DMS 273 treated with DMSO at 0.1 percent for 48 hours (cell line): Measurements from ENCODE around the gene FBN3.

Experiments
- DNase-seq: peaks from one replicate; lab custom pipeline; 2025; lab: John Stamatoyannopoulos, UW

Gene FBN3

GRCh38 chr19:8089664-8090601 lies 59.5 kb downstream of the FBN3 start:
- no peak for DNase-seq

- DNase-seq = no peak
Measured at GRCh38 chr19:8088752-8089663, 60.4 kb downstream of the FBN3 start.

- no peak for DNase-seq
Measured at GRCh38 chr19:8087876-8088275, 61.5 kb downstream of the FBN3 start.

DNA sequence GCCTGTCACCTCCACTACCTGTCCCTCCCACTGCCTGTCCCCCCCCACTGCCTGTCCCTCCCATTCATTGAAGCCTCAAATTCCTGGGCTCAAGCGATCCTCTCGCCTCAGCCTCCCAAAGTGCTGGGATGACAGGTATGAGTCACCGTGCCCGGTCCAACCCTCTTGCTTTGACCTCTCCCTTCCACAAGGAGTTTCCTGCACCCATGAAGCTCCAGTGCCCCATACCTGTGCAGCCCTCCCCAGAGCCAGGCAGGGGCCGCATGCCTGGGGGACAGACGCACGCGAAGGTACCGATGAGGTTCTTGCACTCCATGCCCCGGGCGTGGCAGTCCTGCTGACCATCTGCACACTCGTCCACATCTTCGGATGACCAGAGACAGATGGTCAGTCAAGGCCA lies 62.5 kb downstream of the FBN3 start:
- no peak for DNase-seq

GRCh38 chr19:8085598-8086408 lies 63.6 kb downstream of the FBN3 start:
- DNase-seq = no peak

- DNase-seq = no peak
Measured at GRCh38 chr19:8084152-8084551, 65.2 kb downstream of the FBN3 start.

DNA sequence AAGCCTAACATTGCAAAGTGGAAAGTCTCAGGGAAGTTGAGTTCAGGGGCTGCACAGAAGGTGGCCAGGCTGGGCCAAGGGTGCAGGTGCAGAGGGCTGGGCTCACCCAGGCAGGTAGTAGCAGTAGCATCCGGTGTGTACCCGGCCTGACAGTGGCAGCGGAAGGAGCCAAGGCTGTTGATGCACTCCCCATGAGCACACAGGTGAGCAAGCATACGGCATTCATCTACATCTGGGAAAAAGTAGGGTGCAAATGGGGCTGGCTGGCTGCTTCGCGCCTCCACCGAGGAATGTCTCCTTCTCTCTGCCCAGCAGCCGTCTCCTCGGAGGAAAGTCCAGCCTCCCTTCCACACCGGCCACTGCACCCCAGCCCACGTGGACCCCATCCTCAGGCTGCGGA lies 66.3 kb downstream of the FBN3 start:
- no peak for DNase-seq

GRCh38 chr19:8081569-8082550 lies 67.5 kb downstream of the FBN3 start:
- no peak for DNase-seq

- DNase-seq = no peak
Measured at GRCh38 chr19:8080832-8081231, 68.6 kb downstream of the FBN3 start.

GRCh38 chr19:8079988-8080387 lies 69.4 kb downstream of the FBN3 start:
- DNase-seq = no peak

DNA sequence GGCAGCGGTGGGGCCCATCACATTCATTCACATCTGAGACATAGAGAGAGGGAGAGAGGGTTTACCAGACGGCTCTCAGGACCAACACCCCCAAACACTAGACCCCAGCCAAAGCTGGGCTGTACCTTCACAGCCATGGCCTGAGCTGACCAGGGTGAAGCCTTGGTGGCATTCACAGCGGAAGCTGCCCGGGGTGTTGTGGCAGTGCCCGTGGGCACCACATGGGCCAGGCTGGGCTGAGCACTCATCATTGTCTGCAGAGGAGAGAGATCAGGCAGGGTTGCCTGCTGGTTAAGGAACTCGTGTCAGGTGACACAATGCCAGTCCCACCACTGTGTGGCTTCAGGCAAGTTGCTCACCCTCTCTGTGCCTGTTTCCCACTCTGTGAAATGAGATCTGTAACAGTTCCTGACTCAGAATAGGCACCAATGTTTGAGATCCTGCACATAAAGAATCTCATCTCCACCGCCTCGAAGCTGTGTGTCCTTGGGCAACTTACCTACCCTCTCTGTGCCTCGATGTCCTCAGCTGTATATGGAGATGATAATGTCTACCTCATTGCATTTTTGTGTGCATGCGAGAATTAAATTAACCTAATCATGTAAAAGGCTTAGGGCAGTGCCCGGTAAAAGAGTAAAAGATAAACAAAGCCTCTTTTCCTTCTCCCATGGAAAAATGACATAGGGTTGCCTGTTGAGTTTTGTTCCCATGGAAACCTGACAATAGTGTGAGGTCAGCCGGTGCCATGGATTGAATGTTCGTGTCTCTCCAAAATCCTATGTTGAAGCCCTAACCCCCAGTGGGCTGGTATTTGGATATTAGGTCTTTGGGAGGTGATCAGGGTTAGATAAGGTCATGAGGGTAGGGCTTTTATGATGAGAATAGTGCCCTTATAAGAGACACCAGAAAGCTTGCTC lies 74.0 kb downstream of the FBN3 start:
- no peak for DNase-seq

DNA sequence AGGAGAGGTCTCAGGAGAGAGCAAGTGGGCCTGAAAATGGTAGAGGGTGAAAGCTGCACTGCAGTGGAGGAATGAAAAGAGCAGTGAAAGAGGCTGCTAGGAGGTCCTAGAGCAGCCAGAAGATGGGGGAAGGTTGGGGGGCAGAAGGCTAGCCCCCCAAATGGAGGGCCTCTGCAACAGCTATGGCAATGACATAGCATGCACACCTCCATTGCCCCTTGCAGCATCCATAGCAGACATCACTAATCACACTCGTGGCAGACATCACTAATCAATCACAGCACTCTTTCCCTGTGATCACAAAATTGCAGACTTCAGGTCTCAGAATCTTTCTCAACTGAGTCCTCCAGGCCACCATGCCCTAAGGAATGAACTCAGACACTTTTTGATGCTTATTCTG lies 74.9 kb downstream of the FBN3 start:
- no peak for DNase-seq

GRCh38 chr19:8071912-8072311 lies 77.5 kb downstream of the FBN3 start:
- no peak for DNase-seq

DNA sequence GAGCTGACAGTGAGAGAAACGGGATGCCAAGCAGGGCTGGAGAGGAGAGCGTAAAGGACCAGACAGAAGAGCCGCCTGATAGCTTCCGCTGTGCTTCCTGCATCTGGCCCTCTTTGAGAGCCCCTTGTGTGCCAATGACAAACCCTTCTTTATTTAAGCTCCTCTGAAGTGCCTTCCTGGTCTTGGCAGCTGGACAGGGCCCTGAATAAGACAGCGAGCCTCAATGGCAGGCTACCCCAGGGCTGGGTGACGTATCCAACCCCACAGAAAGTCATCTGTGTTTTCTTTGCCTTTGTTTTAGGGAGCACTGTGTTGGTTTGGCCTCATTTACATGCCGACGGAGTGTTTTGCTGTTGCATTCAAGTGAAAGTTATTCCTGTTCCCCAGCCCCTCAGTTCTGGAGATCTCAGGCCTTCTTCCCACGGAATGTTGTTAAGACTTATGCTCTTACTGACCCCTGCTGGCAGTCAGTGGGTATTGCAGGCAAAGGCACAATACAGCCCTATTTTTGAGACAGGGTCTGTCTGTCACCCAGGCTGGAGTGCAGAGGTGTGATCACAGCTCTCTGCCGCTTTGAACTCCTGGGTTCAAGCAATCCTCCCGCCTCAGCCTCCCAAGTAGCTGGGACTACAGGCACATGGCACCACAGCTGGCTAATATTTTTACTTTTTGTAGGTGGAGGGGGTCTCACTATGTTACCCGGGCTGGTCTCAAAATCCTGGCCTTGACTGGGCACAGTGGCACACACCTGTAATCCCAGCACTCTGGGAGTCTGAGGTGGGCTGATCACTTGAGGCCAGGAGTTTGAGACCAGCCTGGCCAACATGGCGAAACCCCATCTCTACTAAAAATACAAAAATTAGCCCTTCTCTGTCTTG lies 80.1 kb downstream of the FBN3 start:
- no peak for DNase-seq

DNA sequence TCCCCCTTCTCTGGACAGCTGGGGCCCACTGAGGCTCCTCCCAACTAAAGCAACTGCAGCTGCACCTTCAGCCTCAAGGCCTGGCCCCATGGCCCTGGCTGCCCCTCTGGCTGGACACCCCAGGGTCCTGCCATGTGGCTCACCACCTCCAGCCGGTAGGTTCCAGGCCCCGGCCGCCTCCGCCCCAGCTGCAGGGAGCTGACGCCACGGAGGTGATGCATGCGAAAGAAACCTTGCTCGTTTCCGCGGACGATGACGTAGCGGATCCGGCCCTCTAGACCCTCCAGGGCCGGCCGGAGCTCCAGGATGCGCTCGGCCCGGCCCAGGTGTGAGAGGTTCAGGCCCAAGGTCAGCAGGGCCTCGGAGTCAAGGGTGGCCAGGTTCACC lies 83.5 kb downstream of the FBN3 start:
- no peak for DNase-seq

DNA sequence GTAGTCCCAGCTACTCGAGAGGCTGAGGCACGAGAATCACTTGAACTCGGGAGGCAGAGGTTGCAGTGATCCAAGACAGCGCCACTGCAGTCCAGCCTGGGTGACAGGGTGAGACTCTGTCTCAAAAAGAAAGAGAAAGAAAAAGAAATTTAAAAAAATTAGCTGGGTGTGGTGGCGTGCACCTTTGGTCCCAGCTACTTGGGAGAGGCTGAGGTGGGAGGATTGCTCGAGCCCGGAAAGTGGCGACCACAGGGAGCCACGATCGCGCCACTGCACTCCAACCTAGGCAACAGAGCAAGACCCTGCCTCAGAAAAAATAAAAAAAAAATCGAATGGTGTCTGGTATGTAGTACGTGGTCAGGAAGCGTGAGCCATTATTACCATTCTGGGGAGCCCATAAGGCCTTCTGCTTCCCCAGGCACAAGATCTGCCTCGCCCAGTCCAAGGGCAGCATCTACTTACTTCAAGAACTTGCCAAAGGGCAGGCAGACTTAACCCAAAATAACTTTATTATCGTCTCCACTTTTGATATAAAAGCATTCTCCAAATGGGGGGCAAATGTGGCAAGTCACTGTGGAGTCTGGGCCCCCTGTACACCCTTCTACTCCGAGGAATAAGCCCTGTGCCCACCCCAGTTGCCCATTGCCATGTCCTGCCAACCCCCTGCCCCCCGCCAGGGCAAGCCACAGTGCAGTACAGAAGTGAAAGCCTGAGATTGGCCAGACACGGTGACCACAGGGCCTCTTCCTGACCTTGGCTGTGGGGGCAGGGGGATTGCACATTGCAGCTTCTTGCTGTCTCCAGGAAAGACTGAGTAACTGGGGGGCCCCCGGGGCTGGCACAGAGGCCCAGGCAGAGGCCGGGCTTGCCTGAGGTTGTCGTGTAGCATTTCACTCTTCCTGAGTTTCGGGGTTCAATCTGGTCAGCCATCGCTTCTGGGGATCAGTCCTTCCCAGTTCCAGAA lies 84.2 kb downstream of the FBN3 start:
- DNase-seq = no peak

DNA sequence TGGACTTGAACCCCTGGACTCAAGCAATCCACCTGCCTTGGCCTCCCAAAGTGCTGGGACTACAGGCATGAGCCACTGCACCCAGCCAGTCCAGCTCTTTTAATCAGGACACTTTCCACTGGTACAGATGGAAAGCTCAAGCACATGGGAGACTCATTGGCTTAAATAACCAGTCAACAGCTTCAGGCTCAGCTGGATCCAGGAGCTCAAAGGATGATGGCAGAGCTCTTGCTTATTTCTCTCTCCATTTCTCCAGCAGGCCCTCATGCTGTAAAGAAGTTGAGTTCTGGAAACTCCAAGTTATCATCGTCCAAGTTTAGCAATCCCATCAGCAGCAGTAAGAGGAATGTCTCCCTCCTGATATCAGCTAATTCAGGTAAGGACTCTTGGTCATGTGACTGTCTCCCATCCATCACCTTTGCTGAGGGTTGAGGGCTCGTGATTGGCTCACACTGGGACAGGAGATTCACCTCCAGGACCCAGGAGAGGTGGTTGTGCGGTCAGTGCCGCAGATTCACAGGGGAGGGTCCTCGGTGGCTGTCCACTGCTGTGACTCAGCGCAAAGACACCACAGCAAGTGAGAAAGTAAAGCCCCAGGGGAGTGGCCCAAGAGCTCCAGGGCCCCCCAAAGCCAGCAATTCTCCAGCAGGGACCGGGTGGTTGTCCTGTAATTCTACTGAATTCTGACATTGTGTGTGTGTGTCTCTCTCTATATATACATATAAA lies 91.7 kb downstream of the FBN3 start:
- DNase-seq = no peak
